ENCODE measurements around the gene FNDC10. TPM values are rescaled to one million over a fixed set of nuclear protein-coding genes. Genes with fewer than 3 reads are reported as not detected.

FNDC10 gene
- total and polyA plus RNA-seq, 9 of the 15 experiments (the other 6 are each of a cell fraction or from before 2014, with no cell fraction given) = 0.08 to 6.3 (median 1.6) TPM

DNA sequence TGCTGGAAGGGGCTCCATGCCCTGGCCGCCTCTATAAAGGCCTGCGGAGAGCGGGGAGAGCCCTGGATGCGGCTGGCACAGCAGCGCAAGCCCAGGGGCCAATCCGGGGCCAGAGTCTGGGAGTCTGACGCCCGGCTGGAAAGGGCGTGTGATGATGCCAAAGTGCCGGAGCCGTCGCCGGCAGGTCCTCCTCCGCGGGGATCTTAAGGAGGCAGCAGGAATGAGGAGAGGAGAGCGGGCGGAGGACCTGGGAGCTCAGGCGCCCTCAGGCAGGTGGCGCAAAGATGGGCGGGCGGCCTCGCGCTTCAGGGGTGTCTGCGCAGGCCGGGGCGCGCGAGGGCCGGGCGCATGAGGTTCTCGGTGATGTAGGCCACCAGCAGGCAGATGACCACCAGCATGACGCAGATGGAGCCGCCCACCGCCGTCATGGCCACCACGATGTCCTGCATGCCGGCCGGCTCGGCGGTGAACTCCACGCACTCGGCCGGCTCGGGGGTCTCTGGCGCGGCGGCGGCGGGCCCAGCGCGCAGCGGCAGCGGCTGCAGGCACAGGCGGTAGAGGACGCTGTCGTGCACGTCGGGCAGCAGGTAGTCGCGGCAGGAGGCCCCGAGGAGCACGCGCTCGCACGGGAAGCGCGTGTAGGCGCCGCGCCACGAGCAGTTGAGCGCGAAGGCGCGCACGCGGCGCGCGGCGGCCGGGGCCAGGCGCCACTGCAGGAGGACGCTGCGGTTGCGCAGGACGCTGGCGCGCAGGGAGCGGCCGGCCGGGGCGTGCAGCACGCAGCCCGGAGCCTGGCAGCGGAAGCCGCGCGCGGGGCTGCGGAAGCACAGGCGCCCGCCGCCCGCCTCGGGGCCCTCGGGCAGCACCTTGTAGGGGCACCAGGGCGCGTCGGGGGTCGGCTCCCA lies 653 bp downstream of the FNDC10 start (continued):
- TF ChIP-seq PHF8 (IDR thresholded peaks at IDR 0.05; ENCODE audit: borderline replicate concordance, low read length) (peak; percentile 43; the same call in 1 of the 2 replicates), STAG1 (CRISPR knock-in tag; IDR thresholded peaks at IDR 0.05; ENCODE audit: borderline replicate concordance) (peak; percentile 10; the same call in 1 of the 2 replicates), CBX2 (IDR thresholded peaks at IDR 0.05; ENCODE audit: insufficient read depth, low read length, poor library complexity, severe bottlenecking) (no peak), HNRNPUL1 (IDR thresholded peaks at IDR 0.05; ENCODE audit: low read length) (no peak), CCNT2 (IDR thresholded peaks at IDR 0.05; ENCODE audit: borderline replicate concordance, extremely low read depth, insufficient read length, low read depth, low read length) (peak; percentile 45), L3MBTL2 (IDR thresholded peaks at IDR 0.05) (peak; percentile 97), ZFPM2 (CRISPR knock-in tag; IDR thresholded peaks at IDR 0.05) (no peak), U2AF2 (optimal IDR thresholded peaks at IDR 0.05; ENCODE audit: low read depth, low read length) (no peak), ZBTB1 (CRISPR knock-in tag; IDR thresholded peaks at IDR 0.05; ENCODE audit: borderline replicate concordance, low read depth) (peak; percentile 60), IRF2 (CRISPR knock-in tag; IDR thresholded peaks at IDR 0.05) (0 out of 2 replicates have a peak, but pooled peaks have one; percentile 72), SIRT6 (IDR thresholded peaks at IDR 0.05; ENCODE audit: low read depth, low read length) (no peak), NONO (IDR thresholded peaks at IDR 0.05; ENCODE audit: low read depth in 2 of 2, low read length in 1 of 2) (peak in 1 of 2 experiments; percentile 50; a peak in 1 of 4 replicates), GATAD2B (IDR thresholded peaks at IDR 0.05; ENCODE audit: borderline replicate concordance) (0 out of 2 replicates have a peak, but pooled peaks have one; percentile 77), NR3C1 (CRISPR knock-in tag; IDR thresholded peaks at IDR 0.05) (peak; percentile 92)
- TF ChIP-seq, protein P1, sequence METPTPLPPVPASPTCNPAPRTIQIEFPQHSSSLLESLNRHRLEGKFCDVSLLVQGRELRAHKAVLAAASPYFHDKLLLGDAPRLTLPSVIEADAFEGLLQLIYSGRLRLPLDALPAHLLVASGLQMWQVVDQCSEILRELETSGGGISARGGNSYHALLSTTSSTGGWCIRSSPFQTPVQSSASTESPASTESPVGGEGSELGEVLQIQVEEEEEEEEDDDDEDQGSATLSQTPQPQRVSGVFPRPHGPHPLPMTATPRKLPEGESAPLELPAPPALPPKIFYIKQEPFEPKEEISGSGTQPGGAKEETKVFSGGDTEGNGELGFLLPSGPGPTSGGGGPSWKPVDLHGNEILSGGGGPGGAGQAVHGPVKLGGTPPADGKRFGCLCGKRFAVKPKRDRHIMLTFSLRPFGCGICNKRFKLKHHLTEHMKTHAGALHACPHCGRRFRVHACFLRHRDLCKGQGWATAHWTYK (CRISPR knock-in tag; IDR thresholded peaks at IDR 0.05) = 0 out of 2 replicates have a peak, but pooled peaks have one; percentile 52
- TF ChIP-seq, protein P2, sequence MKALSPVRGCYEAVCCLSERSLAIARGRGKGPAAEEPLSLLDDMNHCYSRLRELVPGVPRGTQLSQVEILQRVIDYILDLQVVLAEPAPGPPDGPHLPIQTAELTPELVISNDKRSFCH (CRISPR knock-in tag; IDR thresholded peaks at IDR 0.05) = no peak
- TF ChIP-seq, protein P2 (tag; IDR thresholded peaks at IDR 0.05) = peak; percentile 34; the same call in 1 of the 2 replicates
- TF ChIP-seq, protein P3, sequence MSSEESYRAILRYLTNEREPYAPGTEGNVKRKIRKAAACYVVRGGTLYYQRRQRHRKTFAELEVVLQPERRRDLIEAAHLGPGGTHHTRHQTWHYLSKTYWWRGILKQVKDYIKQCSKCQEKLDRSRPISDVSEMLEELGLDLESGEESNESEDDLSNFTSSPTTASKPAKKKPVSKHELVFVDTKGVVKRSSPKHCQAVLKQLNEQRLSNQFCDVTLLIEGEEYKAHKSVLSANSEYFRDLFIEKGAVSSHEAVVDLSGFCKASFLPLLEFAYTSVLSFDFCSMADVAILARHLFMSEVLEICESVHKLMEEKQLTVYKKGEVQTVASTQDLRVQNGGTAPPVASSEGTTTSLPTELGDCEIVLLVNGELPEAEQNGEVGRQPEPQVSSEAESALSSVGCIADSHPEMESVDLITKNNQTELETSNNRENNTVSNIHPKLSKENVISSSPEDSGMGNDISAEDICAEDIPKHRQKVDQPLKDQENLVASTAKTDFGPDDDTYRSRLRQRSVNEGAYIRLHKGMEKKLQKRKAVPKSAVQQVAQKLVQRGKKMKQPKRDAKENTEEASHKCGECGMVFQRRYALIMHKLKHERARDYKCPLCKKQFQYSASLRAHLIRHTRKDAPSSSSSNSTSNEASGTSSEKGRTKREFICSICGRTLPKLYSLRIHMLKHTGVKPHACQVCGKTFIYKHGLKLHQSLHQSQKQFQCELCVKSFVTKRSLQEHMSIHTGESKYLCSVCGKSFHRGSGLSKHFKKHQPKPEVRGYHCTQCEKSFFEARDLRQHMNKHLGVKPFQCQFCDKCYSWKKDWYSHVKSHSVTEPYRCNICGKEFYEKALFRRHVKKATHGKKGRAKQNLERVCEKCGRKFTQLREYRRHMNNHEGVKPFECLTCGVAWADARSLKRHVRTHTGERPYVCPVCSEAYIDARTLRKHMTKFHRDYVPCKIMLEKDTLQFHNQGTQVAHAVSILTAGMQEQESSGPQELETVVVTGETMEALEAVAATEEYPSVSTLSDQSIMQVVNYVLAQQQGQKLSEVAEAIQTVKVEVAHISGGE (CRISPR knock-in tag; IDR thresholded peaks at IDR 0.05) = peak in 1 of 3 experiments; percentile 29; a peak in 1 of 6 replicates
- TF ChIP-seq, protein P4, sequence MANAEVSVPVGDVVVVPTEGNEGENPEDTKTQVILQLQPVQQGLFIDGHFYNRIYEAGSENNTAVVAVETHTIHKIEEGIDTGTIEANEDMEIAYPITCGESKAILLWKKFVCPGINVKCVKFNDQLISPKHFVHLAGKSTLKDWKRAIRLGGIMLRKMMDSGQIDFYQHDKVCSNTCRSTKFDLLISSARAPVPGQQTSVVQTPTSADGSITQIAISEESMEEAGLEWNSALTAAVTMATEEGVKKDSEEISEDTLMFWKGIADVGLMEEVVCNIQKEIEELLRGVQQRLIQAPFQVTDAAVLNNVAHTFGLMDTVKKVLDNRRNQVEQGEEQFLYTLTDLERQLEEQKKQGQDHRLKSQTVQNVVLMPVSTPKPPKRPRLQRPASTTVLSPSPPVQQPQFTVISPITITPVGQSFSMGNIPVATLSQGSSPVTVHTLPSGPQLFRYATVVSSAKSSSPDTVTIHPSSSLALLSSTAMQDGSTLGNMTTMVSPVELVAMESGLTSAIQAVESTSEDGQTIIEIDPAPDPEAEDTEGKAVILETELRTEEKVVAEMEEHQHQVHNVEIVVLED (CRISPR knock-in tag; IDR thresholded peaks at IDR 0.05) = peak; percentile 74

Data from K562 (cell line).